ENCODE measurements around the gene MARS2. TPM values are rescaled to one million over a fixed set of nuclear protein-coding genes. Genes with fewer than 3 reads are reported as not detected.
A peak's percentile ranks its signal among the peaks of the same experiment; 100 is the strongest.

Gene MARS2
- 15.9 and 16.0 TPM in 2 replicates for total RNA-seq
- long read RNA-seq, transcript MARS2-201 (1 exons, 3,019 nt): major isoform, 8 of 8 reads
- long read RNA-seq, partial matches to known transcripts: 0 of 8 reads
- long read RNA-seq, other reads (novel, unspliced or antisense): 0 of 8 reads

- TF ChIP-seq CTCF (conservative IDR thresholded peaks at IDR 0.05): no peak
- Mint-ChIP-seq H3K36me3 (ENCODE audit: low read depth) (peaks cover 13% of the 10 kb centered on the region), H3K4me1 (peaks cover 44% of the 10 kb centered on the region), H3K27me3 (ENCODE audit: low read depth) (no peaks in the 10 kb centered on the region), H3K9me3 (no peaks in the 10 kb centered on the region), H3K4me3 (peak within 1 kb of the TSS; percentile 95), H3K27ac (ENCODE audit: unreplicated experiment) (peak within 1 kb of the TSS; percentile 93)
- DNase-seq (ENCODE audit: low read depth, low spot score): peak; percentile 84
These were observed at the start of gene MARS2 for GRCh38 chr2:197705121-197705911. Gene MARS2, plus strand, starts transcription at chr2:197705369. Its CDS starts 37 bp downstream, at chr2:197705406.

GRCh38 chr2:197657562-197657961 is 47.6 kb upstream of the MARS2 start:
- Mint-ChIP-seq H3K9me3 (peaks cover 6% of the 10 kb centered on the region), H3K27ac (ENCODE audit: unreplicated experiment) (no peak overlapping the region), H3K27me3 (ENCODE audit: low read depth) (no peaks in the 10 kb centered on the region), H3K36me3 (ENCODE audit: low read depth) (peaks cover 11% of the 10 kb centered on the region), H3K4me3 (no peak overlapping the region), H3K4me1 (peaks cover 11% of the 10 kb centered on the region)
- TF ChIP-seq CTCF (conservative IDR thresholded peaks at IDR 0.05): no peak
- no peak for DNase-seq (ENCODE audit: low read depth, low spot score)

- Mint-ChIP-seq H3K4me1 (peaks cover 8% of the 10 kb centered on the region), H3K4me3 (no peak overlapping the region), H3K27ac (ENCODE audit: unreplicated experiment) (no peak overlapping the region), H3K9me3 (peaks cover 23% of the 10 kb centered on the region), H3K27me3 (ENCODE audit: low read depth) (no peaks in the 10 kb centered on the region), H3K36me3 (ENCODE audit: low read depth) (peaks cover 33% of the 10 kb centered on the region)
- DNase-seq (ENCODE audit: low read depth, low spot score): no peak
- no peak for TF ChIP-seq CTCF (conservative IDR thresholded peaks at IDR 0.05)
These were observed 43.5 kb upstream of the MARS2 start for GRCh38 chr2:197661626-197662025.

- Mint-ChIP-seq H3K36me3 (ENCODE audit: low read depth) (peaks cover 60% of the 10 kb centered on the region), H3K27ac (ENCODE audit: unreplicated experiment) (no peak overlapping the region), H3K9me3 (peaks cover 36% of the 10 kb centered on the region), H3K4me1 (peaks cover 12% of the 10 kb centered on the region), H3K4me3 (no peak overlapping the region), H3K27me3 (ENCODE audit: low read depth) (no peaks in the 10 kb centered on the region)
- no peak for TF ChIP-seq CTCF (conservative IDR thresholded peaks at IDR 0.05)
- DNase-seq (ENCODE audit: low read depth, low spot score): no peak
These were observed 38.9 kb upstream of the MARS2 start for GRCh38 chr2:197666277-197666676.

- no peak for TF ChIP-seq CTCF (conservative IDR thresholded peaks at IDR 0.05)
- peaks cover 25% of the 10 kb centered on the region for H3K9me3 Mint-ChIP-seq
- H3K36me3 Mint-ChIP-seq (ENCODE audit: low read depth): peaks cover 49% of the 10 kb centered on the region
- no peak for DNase-seq (ENCODE audit: low read depth, low spot score)
- H3K27me3 Mint-ChIP-seq (ENCODE audit: low read depth): no peaks in the 10 kb centered on the region
- no peak overlapping the region for H3K4me3 Mint-ChIP-seq
- H3K4me1 Mint-ChIP-seq: peaks cover 25% of the 10 kb centered on the region
- no peak overlapping the region for H3K27ac Mint-ChIP-seq (ENCODE audit: unreplicated experiment)
These were observed 36.9 kb upstream of the MARS2 start for GRCh38 chr2:197668296-197668695.
